ENCODE measurements around the gene LINGO3. TPM values are rescaled to one million over a fixed set of nuclear protein-coding genes. Genes with fewer than 3 reads are reported as not detected.
"Not testable (repeated sequence)": the region's sequence is repeated elsewhere in the genome, so short reads cannot be mapped to it uniquely, and the experiment has no call there.

Gene LINGO3
- 1 to 10 TPM; 1.1 to 1.4 TPM for total RNA-seq
- 1 to 10 TPM; 2.7 to 9.2 (median 5.1) TPM for polyA plus RNA-seq
- total RNA-seq: 0 to 4.1 (median 0.85) reads per million in 6 experiments

- no peak for DNase-seq
- Mint-ChIP-seq H3K4me3 (peak within 1 kb of the TSS; percentile 41 to 85 (median 75)), H3K4me1 (peaks cover 5 to 19% (median 17%) of the 10 kb centered on the region in 4 donors), H3K36me3 (peaks cover 0 to 5% (median 2%) of the 10 kb centered on the region in 3 donors), H3K27ac (peak within 1 kb of the TSS in 2 of 10 donors; percentile 75 to 87), H3K27me3 (peaks cover 13 to 71% (median 24%) of the 10 kb centered on the region in 5 donors), H3K9me3 (no peaks in the 10 kb centered on the region)
- peak; percentile 45 to 50 for ATAC-seq
- POLR2A ChIA-PET: interaction anchor here (0.8 to 2.8 kb wide), 5 partner anchors 9 to 103 kb away, joined by 3 to 20 read pairs (median 4); no protein-coding TSS in a partner anchor
Measured at GRCh38 chr19:2308114-2308556, at the start of gene LINGO3. Gene LINGO3 (minus strand): TSS chr19:2308154. CDS start chr19:2291776, 16,378 bp downstream.

GRCh38 chr19:2356036-2356646 is 48.2 kb upstream of the LINGO3 start:
- Mint-ChIP-seq H3K27ac (peak overlapping the region in 1 of 10 donors; percentile 53), H3K4me1 (peaks cover 5 to 7% (median 6%) of the 10 kb centered on the region in 4 donors), H3K36me3 (peaks cover 0 to 7% (median 0%) of the 10 kb centered on the region in 3 donors), H3K27me3 (peaks cover 0 to 8% (median 6%) of the 10 kb centered on the region in 5 donors), H3K9me3 (no peaks in the 10 kb centered on the region), H3K4me3 (no peak overlapping the region)
- ATAC-seq (no peak), DNase-seq (no peak)
- POLR2A ChIA-PET: interaction anchor here (1.3 kb wide), 1 partner anchor 84 kb away, joined by 3 read pairs; no protein-coding TSS in a partner anchor

GRCh38 chr19:2355168-2356035 is 47.4 kb upstream of the LINGO3 start:
- Mint-ChIP-seq H3K4me3 (no peak overlapping the region), H3K9me3 (no peaks in the 10 kb centered on the region), H3K36me3 (peaks cover 0 to 7% (median 0%) of the 10 kb centered on the region in 3 donors), H3K27ac (no peak overlapping the region), H3K4me1 (peaks cover 1 to 3% (median 2%) of the 10 kb centered on the region in 4 donors), H3K27me3 (peaks cover 0 to 3% (median 1%) of the 10 kb centered on the region in 5 donors)
- POLR2A ChIA-PET: interaction anchor here (1.3 kb wide), 1 partner anchor 85 kb away, joined by 3 read pairs; no protein-coding TSS in a partner anchor
- DNase-seq (no peak), ATAC-seq (no peak)

- Mint-ChIP-seq H3K27me3 (no peaks in the 10 kb centered on the region), H3K4me1 (no peaks in the 10 kb centered on the region), H3K4me3 (no peak overlapping the region), H3K36me3 (peaks cover 0 to 7% (median 0%) of the 10 kb centered on the region in 3 donors), H3K27ac (no peak overlapping the region), H3K9me3 (no peaks in the 10 kb centered on the region)
- ATAC-seq (no peak), DNase-seq (no peak)
- POLR2A ChIA-PET: interaction anchor here (0.6 to 1.3 kb wide), 2 partner anchors 86 to 115 kb away, joined by 3 to 4 read pairs; no protein-coding TSS in a partner anchor
Measured at GRCh38 chr19:2354670-2355069, 46.7 kb upstream of the LINGO3 start.

GRCh38 chr19:2353887-2354592 is 46.1 kb upstream of the LINGO3 start:
- POLR2A ChIA-PET: interaction anchor here (0.6 to 1.3 kb wide), 2 partner anchors 9 to 115 kb away, joined by 4 read pairs; no protein-coding TSS in a partner anchor
- H3K27me3 Mint-ChIP-seq: no peaks in the 10 kb centered on the region
- DNase-seq (no peak), ATAC-seq (no peak)
- no peak overlapping the region for H3K27ac Mint-ChIP-seq
- no peaks in the 10 kb centered on the region for H3K9me3 Mint-ChIP-seq
- H3K36me3 Mint-ChIP-seq: peaks cover 0 to 7% (median 0%) of the 10 kb centered on the region in 3 donors
- H3K4me1 Mint-ChIP-seq: no peaks in the 10 kb centered on the region
- H3K4me3 Mint-ChIP-seq: no peak overlapping the region

- H3K27me3 Mint-ChIP-seq: no peaks in the 10 kb centered on the region
- no peak for DNase-seq
- POLR2A ChIA-PET: interaction anchor here (1.3 kb wide), 1 partner anchor 10 kb away, joined by 4 read pairs; no protein-coding TSS in a partner anchor
- ATAC-seq: no peak
- no peaks in the 10 kb centered on the region for H3K9me3 Mint-ChIP-seq
- peaks cover 0 to 7% (median 0%) of the 10 kb centered on the region in 3 donors for H3K36me3 Mint-ChIP-seq
- H3K4me1 Mint-ChIP-seq: no peaks in the 10 kb centered on the region
- no peak overlapping the region for H3K27ac Mint-ChIP-seq
- H3K4me3 Mint-ChIP-seq: no peak overlapping the region
Measured at GRCh38 chr19:2353159-2353886, 45.4 kb upstream of the LINGO3 start.

- DNase-seq: peak in 1 of 10 donors; percentile 22
- no peaks in the 10 kb centered on the region for H3K9me3 Mint-ChIP-seq
Measured at GRCh38 chr19:2352121-2352520, 44.2 kb upstream of the LINGO3 start.

GRCh38 chr19:2351591-2351990 is 43.6 kb upstream of the LINGO3 start:
- Mint-ChIP-seq H3K9me3 (no peaks in the 10 kb centered on the region), H3K27me3 (no peaks in the 10 kb centered on the region), H3K4me1 (no peaks in the 10 kb centered on the region), H3K27ac (no peak overlapping the region), H3K36me3 (peaks cover 0 to 7% (median 0%) of the 10 kb centered on the region in 3 donors), H3K4me3 (no peak overlapping the region)
- POLR2A ChIA-PET: interaction anchor here (0.5 kb wide), 1 partner anchor 33 kb away, joined by 4 read pairs; no protein-coding TSS in a partner anchor
- ATAC-seq (no peak), DNase-seq (no peak)

More at GRCh38 chr19:2352121-2352520, 44.2 kb upstream of the LINGO3 start:
- Mint-ChIP-seq H3K27me3 (no peaks in the 10 kb centered on the region), H3K36me3 (peaks cover 0 to 7% (median 0%) of the 10 kb centered on the region in 3 donors), H3K4me1 (no peaks in the 10 kb centered on the region), H3K27ac (no peak overlapping the region), H3K4me3 (no peak overlapping the region)
- ATAC-seq: no peak
- POLR2A ChIA-PET: interaction anchor here (0.5 kb wide), 2 partner anchors 33 to 74 kb away, joined by 3 to 4 read pairs; no protein-coding TSS in a partner anchor

GRCh38 chr19:2350656-2351055 is 42.7 kb upstream of the LINGO3 start:
- no peak for DNase-seq
- POLR2A ChIA-PET: no interaction called here
- no peaks in the 10 kb centered on the region for H3K27me3 Mint-ChIP-seq
- peaks cover 0 to 3% (median 0%) of the 10 kb centered on the region in 4 donors for H3K4me1 Mint-ChIP-seq
- H3K27ac Mint-ChIP-seq: no peak overlapping the region
- H3K36me3 Mint-ChIP-seq: peaks cover 0 to 11% (median 0%) of the 10 kb centered on the region in 3 donors
- no peak overlapping the region for H3K4me3 Mint-ChIP-seq
- no peak for ATAC-seq
- no peaks in the 10 kb centered on the region for H3K9me3 Mint-ChIP-seq

- H3K4me1 Mint-ChIP-seq, H3K27me3 Mint-ChIP-seq, H3K27ac Mint-ChIP-seq, ATAC-seq, H3K9me3 Mint-ChIP-seq, H3K4me3 Mint-ChIP-seq: not testable (repeated sequence)
- H3K36me3 Mint-ChIP-seq: peaks cover 0 to 13% (median 0%) of the 10 kb centered on the region in 3 donors
- POLR2A ChIA-PET: interaction anchor here (0.5 kb wide), 1 partner anchor 1167 kb away, joined by 3 read pairs; no protein-coding TSS in a partner anchor
- peak in 1 of 10 donors; percentile 21 for DNase-seq
Measured at GRCh38 chr19:2349818-2350217, 41.9 kb upstream of the LINGO3 start.
